Measurements from ENCODE around the gene STK10.

DNA sequence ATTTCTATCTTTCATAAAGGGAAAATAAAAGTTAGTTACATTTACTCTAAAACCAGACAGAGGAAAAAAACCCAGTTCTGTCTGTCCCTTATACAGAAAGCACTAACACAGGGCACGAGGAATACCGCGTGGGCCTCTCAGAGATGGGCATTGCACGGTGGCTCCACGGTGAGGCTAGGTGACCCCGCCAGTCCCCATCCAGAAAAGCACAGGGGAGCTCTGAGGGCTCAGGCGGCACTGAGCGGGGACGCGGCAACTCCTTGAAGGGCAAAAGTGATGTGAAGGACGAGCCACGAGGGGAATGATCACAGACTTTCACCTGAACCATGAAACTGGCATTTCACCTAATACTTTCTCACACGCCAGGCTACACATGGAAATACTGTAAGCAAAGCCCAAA, 145.8 kb downstream of the STK10 start:
- TF ChIP-seq POLR2A (IDR thresholded peaks at IDR 0.05; ENCODE audit: borderline replicate concordance, extremely low read depth, insufficient read depth, insufficient read length), result no peak
- TF ChIP-seq, protein P1, sequence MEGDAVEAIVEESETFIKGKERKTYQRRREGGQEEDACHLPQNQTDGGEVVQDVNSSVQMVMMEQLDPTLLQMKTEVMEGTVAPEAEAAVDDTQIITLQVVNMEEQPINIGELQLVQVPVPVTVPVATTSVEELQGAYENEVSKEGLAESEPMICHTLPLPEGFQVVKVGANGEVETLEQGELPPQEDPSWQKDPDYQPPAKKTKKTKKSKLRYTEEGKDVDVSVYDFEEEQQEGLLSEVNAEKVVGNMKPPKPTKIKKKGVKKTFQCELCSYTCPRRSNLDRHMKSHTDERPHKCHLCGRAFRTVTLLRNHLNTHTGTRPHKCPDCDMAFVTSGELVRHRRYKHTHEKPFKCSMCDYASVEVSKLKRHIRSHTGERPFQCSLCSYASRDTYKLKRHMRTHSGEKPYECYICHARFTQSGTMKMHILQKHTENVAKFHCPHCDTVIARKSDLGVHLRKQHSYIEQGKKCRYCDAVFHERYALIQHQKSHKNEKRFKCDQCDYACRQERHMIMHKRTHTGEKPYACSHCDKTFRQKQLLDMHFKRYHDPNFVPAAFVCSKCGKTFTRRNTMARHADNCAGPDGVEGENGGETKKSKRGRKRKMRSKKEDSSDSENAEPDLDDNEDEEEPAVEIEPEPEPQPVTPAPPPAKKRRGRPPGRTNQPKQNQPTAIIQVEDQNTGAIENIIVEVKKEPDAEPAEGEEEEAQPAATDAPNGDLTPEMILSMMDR (IDR thresholded peaks at IDR 0.05 in 2 of 3, conservative IDR thresholded peaks at IDR 0.05 in 1 of 3; ENCODE audit: borderline replicate concordance in 1 of 3, insufficient read depth in 1 of 3, low read depth in 2 of 3, low read length in 2 of 3), result no peak
- TF ChIP-seq RAD21 (IDR thresholded peaks at IDR 0.05; ENCODE audit: low read depth), result no peak
